IPS-15b (cell line): Measurements from ENCODE around the gene RPIA.
"Not testable (repeated sequence)": the region's sequence is repeated elsewhere in the genome, so short reads cannot be mapped to it uniquely, and the experiment has no call there.

ENCODE experiments used
- H3K27me3 ChIP-seq: one replicate; pipeline ENCODE4 v1.6.1; 2013; ENCODE audit warnings: low read length; ENCODE audit not compliant: control insufficient read depth, insufficient read depth
- H3K36me3 ChIP-seq: one replicate; pipeline ENCODE4 v1.6.1; 2013; ENCODE audit warnings: low read length; ENCODE audit not compliant: control insufficient read depth, insufficient read depth
- H3K4me1 ChIP-seq: one replicate; pipeline ENCODE4 v1.6.1; 2013; ENCODE audit warnings: mild to moderate bottlenecking, low read length; ENCODE audit not compliant: control insufficient read depth, insufficient read depth
- H3K4me3 ChIP-seq: one replicate; pipeline ENCODE4 v1.5.1; 2013; ENCODE audit warnings: low read depth, low read length
- H3K9ac ChIP-seq: one replicate; pipeline ENCODE4 v1.6.1; 2013; ENCODE audit warnings: low read depth, mild to moderate bottlenecking, low read length
- H3K9me3 ChIP-seq: one replicate; pipeline ENCODE4 v1.6.1; 2013; ENCODE audit warnings: mild to moderate bottlenecking, low read length; ENCODE audit not compliant: control insufficient read depth, insufficient read depth

RPIA gene

DNA sequence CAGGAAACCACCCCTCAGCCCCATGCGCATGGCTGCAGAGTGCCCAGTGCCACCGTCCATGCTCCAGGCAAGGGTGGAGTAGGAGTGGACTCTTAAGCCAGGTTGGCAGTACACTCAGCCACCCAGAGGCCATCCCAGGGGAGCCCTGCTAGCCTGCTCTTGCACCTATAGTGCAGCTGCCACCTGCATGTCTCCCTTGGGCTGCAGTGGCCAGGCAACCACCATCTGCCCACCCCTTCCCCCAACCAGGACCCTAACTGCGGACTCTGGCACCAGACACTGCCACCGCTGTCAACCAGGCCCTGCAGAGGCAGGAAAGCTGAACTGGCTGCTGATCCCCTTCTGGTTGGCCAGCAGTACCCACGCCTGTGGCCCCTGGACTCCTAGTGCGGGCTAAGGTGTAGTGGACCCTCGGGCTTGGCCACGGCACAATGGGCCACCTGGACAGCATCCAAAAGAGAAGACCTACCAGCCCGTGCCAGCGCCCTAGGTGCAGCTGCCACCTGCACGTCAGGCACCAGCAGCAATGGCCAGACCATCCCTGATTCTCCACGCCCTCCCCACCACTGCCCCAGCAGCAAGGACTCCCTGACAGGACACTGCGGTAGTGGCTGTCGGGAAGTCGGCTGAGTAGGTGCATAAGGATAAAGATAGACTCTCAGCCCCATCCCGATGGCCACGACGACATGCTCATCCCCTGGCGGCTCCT is 72.8 kb downstream of the RPIA start:
- Histone ChIP-seq H3K4me3 (peak overlapping the region; percentile 45), H3K27me3 (peaks cover 27% of the 10 kb centered on the region), H3K36me3 (no peaks in the 10 kb centered on the region), H3K4me1 (no peaks in the 10 kb centered on the region), H3K9me3 (no peaks in the 10 kb centered on the region), H3K9ac (no peak overlapping the region)

DNA sequence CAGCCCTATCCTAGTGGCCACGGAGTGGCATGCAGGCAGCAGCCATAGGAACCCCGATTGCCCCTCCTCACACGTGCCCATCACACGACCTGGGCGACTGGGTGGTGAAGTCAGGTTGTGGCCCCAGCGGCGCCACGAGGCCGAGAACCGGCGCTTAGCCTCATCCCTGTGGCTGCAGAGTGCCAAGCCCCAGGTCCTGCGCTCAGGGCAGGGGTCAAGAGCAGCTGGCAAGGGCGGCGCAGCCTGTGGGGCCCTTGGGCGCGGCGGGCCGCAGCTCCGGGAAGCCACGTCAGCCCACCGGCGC is 73.3 kb downstream of the RPIA start:
- Histone ChIP-seq H3K4me3 (peak overlapping the region; percentile 45), H3K9ac (no peak overlapping the region), H3K27me3 (peaks cover 27% of the 10 kb centered on the region), H3K4me1 (no peaks in the 10 kb centered on the region), H3K9me3 (no peaks in the 10 kb centered on the region), H3K36me3 (no peaks in the 10 kb centered on the region)

- Histone ChIP-seq H3K4me1 (no peaks in the 10 kb centered on the region), H3K36me3 (no peaks in the 10 kb centered on the region), H3K4me3 (peak overlapping the region; percentile 45), H3K27me3 (peaks cover 27% of the 10 kb centered on the region), H3K9ac (no peak overlapping the region), H3K9me3 (no peaks in the 10 kb centered on the region)
These were observed 73.8 kb downstream of the RPIA start for GRCh38 chr2:88765154-88765888.

DNA sequence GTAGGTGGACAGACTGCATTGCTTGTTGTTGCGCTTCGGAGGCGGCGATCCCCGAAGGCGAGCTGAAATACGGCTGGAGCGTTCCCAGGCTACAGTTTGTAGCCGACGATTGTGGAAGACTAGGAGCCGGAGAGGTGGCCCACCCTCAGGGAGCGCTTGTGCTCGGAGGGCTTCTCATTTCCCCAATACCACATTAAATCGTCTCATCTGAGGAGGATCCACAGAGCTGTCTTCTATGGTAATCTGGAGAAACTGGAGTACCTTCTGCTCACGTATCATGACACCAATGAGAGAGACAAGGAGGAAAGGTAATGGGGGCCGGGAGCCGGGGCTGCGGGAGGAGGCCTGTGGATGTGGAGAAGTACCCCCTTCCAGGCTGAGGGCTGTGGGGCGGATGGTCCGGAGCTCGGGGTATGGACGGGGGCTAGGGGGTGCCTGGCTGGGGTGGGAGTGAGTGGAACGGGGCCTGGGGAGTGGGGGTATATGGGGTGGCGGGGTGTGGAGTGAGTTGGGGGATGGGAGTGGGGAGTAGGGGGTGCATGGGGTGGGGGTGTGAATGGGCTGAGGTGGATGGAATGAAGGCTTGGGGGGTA is 74.5 kb downstream of the RPIA start:
- not testable (repeated sequence) for H3K4me1 ChIP-seq, H3K36me3 ChIP-seq, H3K9ac ChIP-seq, H3K9me3 ChIP-seq
- Histone ChIP-seq H3K4me3 (peak overlapping the region; percentile 45), H3K27me3 (peaks cover 27% of the 10 kb centered on the region)

- H3K4me1 ChIP-seq, result no peaks in the 10 kb centered on the region
- no peaks in the 10 kb centered on the region for H3K9me3 ChIP-seq
- no peaks in the 10 kb centered on the region for H3K36me3 ChIP-seq
- H3K4me3 ChIP-seq, result no peak overlapping the region
- peaks cover 12% of the 10 kb centered on the region for H3K27me3 ChIP-seq
- no peak overlapping the region for H3K9ac ChIP-seq
These were observed 78.5 kb downstream of the RPIA start for GRCh38 chr2:88770016-88770415.

DNA sequence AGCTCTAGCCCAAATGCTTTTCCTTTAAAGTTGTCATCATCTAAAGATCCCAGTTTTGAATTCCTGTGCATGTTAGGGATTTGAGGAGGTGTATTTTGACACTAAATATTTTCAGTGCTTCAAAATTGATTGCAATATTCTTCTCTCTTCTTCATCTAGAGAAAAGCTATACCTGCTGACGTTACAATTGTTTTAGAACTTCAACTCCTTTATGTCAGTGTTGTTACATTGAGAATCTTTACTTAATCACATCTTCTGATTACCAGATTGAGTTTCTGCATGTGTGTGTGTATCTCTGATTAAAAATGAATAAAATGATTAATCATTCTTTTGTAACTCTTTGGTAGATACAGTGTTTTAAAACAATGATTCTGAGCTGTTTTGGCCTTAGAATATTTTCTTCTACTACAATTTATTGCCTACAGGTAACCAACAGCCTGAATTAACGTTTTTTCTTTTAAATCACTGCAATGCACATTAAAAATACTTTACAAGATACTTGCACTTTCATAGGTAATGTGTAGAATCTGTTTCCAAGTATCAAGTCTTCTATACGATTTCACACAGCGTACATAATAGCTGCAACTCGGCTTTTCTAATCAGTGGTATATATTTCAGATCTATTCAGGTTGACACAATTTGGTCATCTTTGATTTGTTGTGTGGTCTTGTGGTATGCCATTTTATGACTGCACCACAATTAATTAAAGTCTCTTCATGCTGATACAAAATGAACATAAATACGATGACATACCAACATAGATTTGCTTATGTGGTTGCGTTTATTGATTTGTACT is 82.0 kb downstream of the RPIA start:
- H3K27me3 ChIP-seq, H3K36me3 ChIP-seq, H3K9ac ChIP-seq, H3K4me1 ChIP-seq, H3K9me3 ChIP-seq, H3K4me3 ChIP-seq: not testable (repeated sequence)

GRCh38 chr2:88789213-88789612 is 97.7 kb downstream of the RPIA start:
- H3K4me1 ChIP-seq, H3K9ac ChIP-seq, H3K36me3 ChIP-seq, H3K4me3 ChIP-seq, H3K27me3 ChIP-seq, H3K9me3 ChIP-seq: not testable (repeated sequence)

DNA sequence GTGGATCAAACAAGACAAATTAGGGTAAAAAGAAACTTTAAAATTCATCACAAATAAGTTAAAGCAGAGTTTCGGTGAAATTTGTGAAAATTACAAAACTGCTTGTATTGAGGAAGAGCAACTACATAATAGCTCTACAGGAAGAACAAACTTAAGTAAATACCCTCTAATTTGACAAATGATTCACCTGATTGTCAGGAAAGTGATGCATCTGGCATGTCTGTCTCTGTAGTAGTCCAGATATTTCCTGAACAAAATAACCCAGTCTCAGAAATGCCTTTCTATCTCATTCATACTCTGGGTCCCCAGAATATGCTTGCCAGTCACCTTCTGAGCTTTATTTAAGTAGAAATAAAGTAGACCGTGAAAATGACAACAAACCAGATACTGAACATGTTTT is 104.5 kb downstream of the RPIA start:
- not testable (repeated sequence) for H3K4me3 ChIP-seq, H3K36me3 ChIP-seq, H3K4me1 ChIP-seq, H3K9me3 ChIP-seq, H3K9ac ChIP-seq, H3K27me3 ChIP-seq

- not testable (repeated sequence) for H3K4me3 ChIP-seq, H3K27me3 ChIP-seq, H3K9me3 ChIP-seq, H3K36me3 ChIP-seq, H3K4me1 ChIP-seq, H3K9ac ChIP-seq
These were observed 105.0 kb downstream of the RPIA start for GRCh38 chr2:88796523-88796922.

GRCh38 chr2:88797164-88797563 is 105.7 kb downstream of the RPIA start:
- H3K4me3 ChIP-seq, H3K9ac ChIP-seq, H3K4me1 ChIP-seq, H3K27me3 ChIP-seq, H3K9me3 ChIP-seq, H3K36me3 ChIP-seq: not testable (repeated sequence)
